NCI-H146 (cell line): ENCODE results near the gene INTS2.
A peak's percentile ranks its signal among the peaks of the same experiment; 100 is the strongest.
"Not testable (repeated sequence)": the region's sequence is repeated elsewhere in the genome, so short reads cannot be mapped to it uniquely, and the experiment has no call there.

Source experiments
- DNase-seq: peaks from one replicate; lab custom pipeline; 2025; lab: John Stamatoyannopoulos, UW

The INTS2 gene

DNA sequence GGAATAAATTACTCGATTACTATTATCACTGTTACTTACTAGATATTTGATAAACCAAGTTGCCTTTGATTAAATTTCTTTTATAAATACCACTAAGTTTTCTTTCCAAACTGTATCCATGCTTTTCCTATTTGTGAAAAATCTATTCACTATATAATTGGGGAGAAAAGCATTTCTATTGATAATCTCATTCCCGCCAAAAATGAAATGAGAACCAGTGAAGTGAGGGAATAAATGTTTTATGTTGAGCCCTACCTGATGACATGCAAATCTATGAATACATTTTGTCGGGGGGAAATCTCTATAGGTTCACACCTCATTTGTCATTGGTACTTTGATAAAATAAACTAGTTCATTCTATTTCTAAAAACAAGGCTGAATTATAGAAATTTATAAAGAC is 80.1 kb downstream of the INTS2 start:
- DNase-seq: no peak

DNA sequence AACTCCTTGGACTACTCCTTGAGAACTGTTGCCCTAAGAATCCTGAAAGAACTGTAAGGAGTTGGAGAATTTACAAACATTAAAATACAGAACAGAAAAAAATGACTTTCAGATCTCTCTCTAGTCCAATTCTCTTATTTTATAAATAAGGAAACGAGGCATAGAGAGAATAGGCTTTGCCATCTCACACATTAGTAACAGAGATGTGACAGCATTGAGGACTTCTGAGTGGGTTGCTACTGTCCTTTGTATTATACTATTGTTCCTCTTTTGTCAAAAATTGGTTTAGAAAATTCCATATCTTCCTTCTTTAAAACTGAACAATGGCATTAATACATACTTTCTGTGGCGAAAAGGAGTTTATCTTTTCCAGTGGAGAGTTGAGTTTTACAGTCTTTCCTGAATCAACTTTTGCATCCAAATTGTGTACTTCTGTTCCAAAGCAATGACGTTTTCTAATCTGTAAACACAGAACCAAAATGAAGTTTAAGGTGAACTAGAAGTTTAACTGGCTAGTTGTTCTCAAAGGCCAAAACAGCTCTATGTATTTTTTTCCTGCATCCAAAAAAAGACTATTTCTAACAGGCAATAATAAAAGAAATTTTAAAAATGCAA is 80.9 kb downstream of the INTS2 start:
- DNase-seq: no peak

GRCh38 chr17:61846088-61846487 is 81.7 kb downstream of the INTS2 start:
- DNase-seq: no peak

- DNase-seq: no peak
Observed at GRCh38 chr17:61843435-61843834, 84.3 kb downstream of the INTS2 start.

DNA sequence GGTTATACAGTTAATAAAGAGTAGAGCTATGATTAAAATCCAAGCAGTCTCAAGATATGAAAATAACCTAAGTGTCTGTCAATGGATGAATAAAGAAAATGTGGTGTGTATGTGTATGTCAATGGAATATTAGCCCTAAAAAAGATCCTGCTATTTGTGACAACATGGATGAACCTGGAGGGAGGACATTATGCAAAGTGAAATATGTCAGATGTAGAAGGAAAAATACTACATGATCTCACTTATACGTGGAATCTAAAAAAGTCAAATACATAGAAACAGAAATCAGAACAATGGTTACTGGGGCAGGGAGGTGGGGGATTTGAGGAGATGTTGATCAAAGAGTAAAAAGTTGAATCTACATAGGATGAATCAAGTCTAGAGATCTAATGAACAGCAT is 84.9 kb downstream of the INTS2 start:
- DNase-seq: no peak

GRCh38 chr17:61839300-61839786 is 88.4 kb downstream of the INTS2 start:
- no peak for DNase-seq

GRCh38 chr17:61837175-61838051 is 90.4 kb downstream of the INTS2 start:
- DNase-seq: peak; percentile 54

GRCh38 chr17:61836266-61837174 is 91.3 kb downstream of the INTS2 start:
- DNase-seq: no peak

DNA sequence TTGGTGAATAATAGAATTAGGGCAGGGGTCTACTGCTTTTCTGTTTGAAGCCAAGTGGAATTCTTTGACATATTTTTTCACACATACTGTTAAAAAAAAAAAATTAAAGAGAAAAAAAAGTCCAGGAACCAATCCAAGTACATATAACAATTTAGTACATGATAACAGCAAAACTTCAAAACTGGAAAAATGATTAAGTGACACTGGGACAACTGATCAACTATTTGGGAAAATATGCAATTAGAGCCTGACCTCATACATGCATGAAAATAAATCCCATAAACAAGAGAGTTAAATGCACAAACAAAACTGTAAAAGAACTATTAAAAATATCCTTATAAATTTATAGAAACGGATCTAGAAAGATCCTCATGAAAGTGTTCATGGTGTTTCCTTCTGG is 92.2 kb downstream of the INTS2 start:
- DNase-seq: no peak

- DNase-seq: no peak
Observed at GRCh38 chr17:61834610-61835009, 93.2 kb downstream of the INTS2 start.

- no peak for DNase-seq
Observed at GRCh38 chr17:61833536-61834193, 94.1 kb downstream of the INTS2 start.

DNA sequence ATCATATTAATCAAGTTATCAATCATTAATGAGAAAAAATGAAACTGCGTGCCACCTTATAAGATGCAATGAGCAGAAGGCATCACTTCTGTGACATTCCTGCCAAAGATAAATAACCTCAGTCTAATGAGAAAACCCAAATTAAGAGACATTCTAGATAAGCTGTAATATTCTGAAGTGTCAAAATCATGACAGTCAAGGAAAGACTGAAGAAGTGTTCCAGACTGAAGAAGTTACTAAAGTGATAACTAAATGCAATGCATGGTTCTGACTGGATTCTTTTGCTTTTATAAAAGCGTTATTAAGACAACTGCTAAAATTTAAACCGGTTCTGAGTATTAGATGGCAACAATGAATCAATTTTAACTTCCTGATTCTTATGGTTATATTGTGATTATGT is 95.3 kb downstream of the INTS2 start:
- DNase-seq: no peak

- DNase-seq: no peak
Observed at GRCh38 chr17:61831099-61831498, 96.7 kb downstream of the INTS2 start.

- no peak for DNase-seq
Observed at GRCh38 chr17:61828694-61829093, 99.1 kb downstream of the INTS2 start.

DNA sequence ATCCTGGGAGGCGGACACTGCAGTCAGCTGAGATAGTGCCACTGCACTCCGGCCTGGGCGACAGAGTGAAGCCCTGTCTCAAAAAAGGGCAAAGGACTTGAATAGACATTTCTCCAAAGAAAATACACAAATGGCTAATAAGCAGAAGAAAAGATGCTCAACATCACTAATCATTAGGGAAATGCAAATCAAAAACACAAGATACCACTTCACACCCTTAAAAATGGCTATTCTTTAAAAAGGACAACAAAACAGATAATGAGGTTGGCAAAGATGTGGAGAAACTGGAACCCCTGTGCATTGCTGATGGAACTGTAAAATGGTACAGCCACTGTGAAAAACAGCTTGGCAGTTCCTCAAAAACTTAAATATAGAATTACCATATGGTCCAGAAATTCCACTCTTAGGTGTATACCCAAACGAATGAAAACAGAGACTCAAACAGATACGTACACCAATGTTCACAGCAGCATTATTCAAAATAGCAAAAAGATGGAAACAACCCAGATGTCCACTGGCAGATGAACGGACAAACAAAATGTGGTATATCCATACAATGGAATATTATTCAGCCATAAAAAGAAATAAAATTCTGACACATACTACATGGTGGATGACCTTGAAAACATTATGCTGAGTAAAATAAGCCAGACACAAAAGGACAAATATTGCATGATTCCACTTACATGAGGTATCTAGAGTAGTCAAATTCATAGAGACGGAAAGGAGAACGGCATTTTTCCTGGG is 100.0 kb downstream of the INTS2 start:
- DNase-seq: no peak

GRCh38 chr17:61826866-61827265 is 100.9 kb downstream of the INTS2 start:
- DNase-seq: not testable (repeated sequence)

DNA sequence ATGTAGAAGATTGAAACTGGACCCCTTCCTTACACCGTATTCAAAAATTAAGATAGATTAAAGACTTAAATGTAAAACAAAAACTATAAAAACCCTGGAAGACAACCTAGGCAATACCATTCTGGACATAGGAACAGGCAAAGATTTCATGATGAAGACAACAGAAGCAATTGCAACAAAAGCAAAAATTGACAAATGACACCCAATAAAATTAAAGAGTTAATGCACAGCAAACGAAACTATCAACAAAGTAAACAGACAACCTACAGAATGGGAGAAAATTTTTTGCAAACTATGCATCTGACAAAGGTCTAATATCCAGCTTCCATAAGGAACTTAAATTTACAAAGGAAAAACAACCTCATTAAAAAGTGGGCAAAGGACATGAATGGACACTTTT is 101.6 kb downstream of the INTS2 start:
- not testable (repeated sequence) for DNase-seq

DNA sequence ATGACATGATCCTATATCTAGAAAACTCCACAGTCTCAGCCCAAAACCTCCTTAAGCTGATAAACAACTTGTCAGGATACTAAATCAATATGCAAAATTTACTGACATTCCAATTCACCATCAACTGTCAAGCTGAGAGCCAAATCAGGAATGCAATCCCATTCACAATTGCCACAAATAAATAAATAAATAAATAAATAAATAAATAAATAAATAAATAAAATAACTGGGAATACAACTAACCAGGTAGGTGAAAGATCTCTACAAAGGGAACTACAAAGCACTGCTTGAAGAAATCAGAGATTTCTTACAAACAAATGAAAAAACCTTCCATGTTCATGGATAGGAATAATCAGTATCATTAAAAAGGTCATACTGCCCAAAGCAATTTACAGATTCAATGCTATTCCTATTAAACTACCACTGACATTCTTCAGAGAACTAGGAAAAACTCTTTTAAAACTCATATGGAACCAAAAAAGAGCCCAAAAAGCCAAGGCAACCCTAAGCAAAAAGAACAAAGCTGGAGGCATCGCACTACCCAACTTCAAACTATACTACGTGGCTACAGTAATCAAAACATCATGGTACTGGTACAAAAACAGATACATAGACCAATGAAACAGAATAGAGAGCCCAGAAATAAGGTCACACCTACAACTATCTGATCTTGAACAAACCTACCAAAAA is 102.2 kb downstream of the INTS2 start:
- DNase-seq: no peak

- no peak for DNase-seq
Observed at GRCh38 chr17:61822326-61823285, 105.2 kb downstream of the INTS2 start.
